HepG2 (cell line): ENCODE data around the gene RASSF8. TPM values are rescaled to one million over a fixed set of nuclear protein-coding genes. Genes with fewer than 3 reads are reported as not detected.

Source experiments
- ATAC-seq: fragments of 200-7000 bp; cut with Tn5 transposase; 3 replicates; pipeline ENCODE4 v1.9.1; 2020; ENCODE audit warnings: mild to moderate bottlenecking, moderate library complexity
- BruUV-seq: library from RNA; stranded (reverse); fragments of 400-500 nt; replicated peaks from 2 replicates; lab custom pipeline; 2021; lab: Mats Ljungman, UMichigan
- CTCF ChIA-PET: fragments of 300-600 bp; formaldehyde crosslinking; extraction: SDS; loops from one replicate; lab custom pipeline; 2021; ENCODE audit warnings: low total read pairs, inconsistent platforms, low intra/inter-chr PET ratio; lab: Yijun Ruan, JAX
- POLR2A ChIA-PET: fragments of 350-600 bp; sonication (Branson Sonifier 250); formaldehyde crosslinking; loops from one replicate; lab custom pipeline; 2020; ENCODE audit warnings: antibody characterized with exemption, inconsistent platforms; lab: Yijun Ruan, JAX
- DNase-seq: peaks from one replicate; pipeline ENCODE4 v3.0.0-alpha.2; 2015; ENCODE audit warnings: low spot score
- FAIRE-seq: peaks from 3 replicates; lab custom pipeline; 2011; peaks lifted over from hg19 to GRCh38; lab: Jason Lieb, UNC
- H2AFZ ChIP-seq: one replicate; pipeline ENCODE4 v1.6.1; 2011; ENCODE audit warnings: low read length, inconsistent platforms
- H3K27ac ChIP-seq: fragments of 300-600 bp; 3 replicates; pipeline ENCODE4 v1.8.0; 2011; ENCODE audit warnings: mixed run types, mild to moderate bottlenecking, mixed read lengths, low read length, inconsistent platforms; ENCODE audit not compliant: insufficient read depth; ENCODE audit errors: extremely low read length
- H3K27me3 ChIP-seq, 2 experiments: fragments of 200-600 bp in 1 of 2; 2 replicates in 1 of 2; 3 replicates in 1 of 2; pipeline versions ENCODE4 v1.6.0 to v1.8.0; 2011; ENCODE audit warnings: low read length in 2 of 2, mild to moderate bottlenecking in 2 of 2, moderate library complexity in 2 of 2, inconsistent platforms in 1 of 2; ENCODE audit not compliant: insufficient read depth in 2 of 2, control insufficient read depth in 1 of 2
- H3K36me3 ChIP-seq, 2 experiments: fragments of 200-600 bp in 1 of 2; replicated peaks in 1 of 2; 2 replicates in 1 of 2; 3 replicates in 1 of 2; pipeline versions ENCODE4 v1.5.1 to v1.8.0; 2011; ENCODE audit warnings: low read length in 2 of 2, inconsistent platforms in 1 of 2; ENCODE audit not compliant: insufficient read depth in 2 of 2, control insufficient read depth in 1 of 2
- H3K4me1 ChIP-seq: 2 replicates; pipeline ENCODE4 v1.5.1; 2012; ENCODE audit warnings: low read length, inconsistent platforms; ENCODE audit not compliant: insufficient read depth
- H3K4me2 ChIP-seq: 2 replicates; pipeline ENCODE4 v1.6.0; 2011; ENCODE audit warnings: low read depth, low read length, inconsistent platforms
- H3K4me3 ChIP-seq, 3 experiments: fragments of 200-600 bp in 1 of 3; sonication (generic), shearing (Covaris generic) in 1 of 3; replicated peaks in 1 of 3; 2 replicates each; pipeline ENCODE4 v1.5.1; 2011 to 2016; ENCODE audit warnings: low read length in 3 of 3, inconsistent platforms in 2 of 3, low read depth in 2 of 3, mild to moderate bottlenecking in 2 of 3, control low read depth in 1 of 3, mixed read lengths in 1 of 3; ENCODE audit not compliant: insufficient read depth in 1 of 3
- H3K79me2 ChIP-seq: one replicate; pipeline ENCODE4 v1.6.1; 2011; ENCODE audit warnings: low read length, inconsistent platforms; ENCODE audit not compliant: insufficient read depth
- H3K9ac ChIP-seq: 2 replicates; pipeline ENCODE4 v1.6.0; 2011; ENCODE audit warnings: mild to moderate bottlenecking, low read depth, low read length, inconsistent platforms; ENCODE audit not compliant: insufficient read depth
- H3K9me3 ChIP-seq: 2 replicates; pipeline ENCODE4 v1.5.1; 2012; ENCODE audit warnings: mild to moderate bottlenecking, low read length
- H4K20me1 ChIP-seq: 2 replicates; pipeline ENCODE4 v1.6.0; 2011; ENCODE audit warnings: inconsistent platforms, mild to moderate bottlenecking, low read length, moderate library complexity; ENCODE audit not compliant: insufficient read depth
- ATF7-NPFF ChIP-seq: sonication (generic); formaldehyde crosslinking; IDR thresholded peaks from 2 replicates; pipeline ENCODE4 v1.8.1; 2023; ENCODE audit warnings: mild to moderate bottlenecking, low read depth, missing genetic modification reagents, moderate library complexity
- CBX2 ChIP-seq, 2 experiments: fragments of 200-600 bp in 1 of 2; sonication (generic); formaldehyde crosslinking in 1 of 2; IDR thresholded peaks; 2 replicates each; pipeline versions ENCODE4 v1.7.0 to v1.8.1; 2018 to 2022; ENCODE audit warnings: low read depth in 2 of 2, low read length in 1 of 2, mild to moderate bottlenecking in 1 of 2, missing genetic modification reagents in 1 of 2
- EZH2 ChIP-seq: conservative IDR thresholded peaks from 2 replicates; pipeline ENCODE4 v1.6.1; 2012; ENCODE audit warnings: mild to moderate bottlenecking, low read depth, low read length, moderate library complexity
- GTF3A ChIP-seq: sonication (generic); formaldehyde crosslinking; conservative IDR thresholded peaks from 2 replicates; pipeline ENCODE4 v1.4.0; 2020; ENCODE audit warnings: mild to moderate bottlenecking, missing genetic modification reagents
- SP2 ChIP-seq: sonication (generic); formaldehyde crosslinking; IDR thresholded peaks from 2 replicates; pipeline ENCODE4 v1.5.1; 2020; ENCODE audit warnings: mild to moderate bottlenecking, missing genetic modification reagents
- ZKSCAN1 ChIP-seq: fragments of 150-350 bp; IDR thresholded peaks from 2 replicates; pipeline ENCODE4 v1.6.1; 2014; ENCODE audit warnings: low read length
- ZNF652 ChIP-seq: IDR thresholded peaks from 2 replicates; pipeline ENCODE4 v1.6.1; 2016; ENCODE audit warnings: low read depth, borderline replicate concordance
- ZSCAN9 ChIP-seq: IDR thresholded peaks from 2 replicates; pipeline ENCODE4 v1.6.1; 2016; ENCODE audit warnings: borderline replicate concordance
- whole genome bisulfite sequencing: methylation state at CpG from one replicate; pipeline ENCODE4 v1.1.6; 2017; ENCODE audit warnings: low lambda C conversion rate; 5-methylcytosine and 5-hydroxymethylcytosine counted together
- in situ Hi-C: cut with HindIII; loops from 2 replicates; pipeline ENCODE4 v1.10.0; 2017; ENCODE audit warnings: low pct_unique_long_range_greater_than_20kb; ENCODE audit not compliant: extremely low pct_ligation_motif_present
- intact Hi-C: fragments of 100-400 bp; cut with micrococcal nuclease; formaldehyde crosslinking; loops from one replicate; pipeline ENCODE4 v1.10.0; 2022; ENCODE audit not compliant: unreplicated experiment
- polyA plus RNA-seq, 8 experiments: library from polyadenylated mRNA; depleted of rRNA in 3 of 8; stranded (reverse) in 7 of 8; unstranded in 1 of 8; fragments of >200 nt; fragmentation: Illumina TruSeq in 4 of 8; extraction: Trizol in 4 of 8; gene quantifications; 2 replicates each; pipeline versions ENCODE4 v1.2.1 to v1.2.3, GENCODE V29; 2011 to 2016; ENCODE audit warnings: low read depth in 4 of 8, missing spikeins in 1 of 8, mixed read lengths in 1 of 8; ENCODE audit not compliant: insufficient read depth in 1 of 8
- total RNA-seq, 5 experiments: library from RNA; depleted of rRNA; stranded (reverse); fragments of >200 nt; fragmentation: Illumina TruSeq; extraction: Trizol; gene quantifications; 2 replicates each; pipeline ENCODE4 v1.2.3, GENCODE V29; 2016; ENCODE audit warnings: low read depth in 1 of 5

RASSF8 gene
- total and polyA plus RNA-seq, 2 of the 13 experiments (the other 11 are each of a cell fraction or from before 2014, with no cell fraction given): 0.82 to 9.2 TPM

GRCh38 chr12:26121323-26122060, 163.0 kb downstream of the RASSF8 start:
- ATAC-seq (no peak), FAIRE-seq (no peak), DNase-seq (no peak)
- in situ Hi-C loops: loop anchor here (10.0 kb wide), 1 partner anchor 193 kb away; no protein-coding TSS in a partner anchor
- H3K36me3 ChIP-seq: no peaks in the 10 kb centered on the region
- ChIA-PET CTCF (no interaction called here), POLR2A (interaction anchor here (1.1 kb wide), 1 partner anchor 32 kb away, joined by 3 read pairs; no protein-coding TSS in a partner anchor)
- H2AFZ ChIP-seq: no peak overlapping the region
- no TSS peak for BruUV-seq
- H3K4me3 ChIP-seq: peak overlapping the region in 2 of 3 experiments; percentile 39 to 66; a peak in 3 of 6 replicates
- H3K9me3 ChIP-seq: no peaks in the 10 kb centered on the region
- H3K4me1 ChIP-seq: peaks cover 20% of the 10 kb centered on the region
- no peak overlapping the region for H3K27ac ChIP-seq
- TF ChIP-seq ZKSCAN1 (no peak), GTF3A (CRISPR knock-in tag) (no peak), ATF7-NPFF (CRISPR knock-in tag) (no peak), SP2 (no peak), EZH2 (peak; percentile 93), ZSCAN9 (CRISPR knock-in tag) (no peak), CBX2 (IDR thresholded peaks at IDR 0.05; ENCODE audit: low read depth, low read length) (peak; percentile 88; the same call in 1 of the 2 replicates), CBX2 (CRISPR knock-in tag; IDR thresholded peaks at IDR 0.05; ENCODE audit: low read depth) (no peak), ZNF652 (CRISPR knock-in tag) (no peak)
- H3K4me2 ChIP-seq: peak overlapping the region; percentile 67
- 56% methylated on average over 15 of the region's 15 CpGs for WGBS
- peaks cover 3% of the 10 kb centered on the region; the same call in 1 of the 2 replicates for H4K20me1 ChIP-seq
- H3K27me3 ChIP-seq: peaks cover 21 to 48% of the 10 kb centered on the region in 2 experiments
- no peak overlapping the region for H3K9ac ChIP-seq
- no peaks in the 10 kb centered on the region for H3K79me2 ChIP-seq
- intact Hi-C loops: no loop called here
